K562 (cell line): ENCODE measurements around the gene KCNN4. TPM values are rescaled to one million over a fixed set of nuclear protein-coding genes. Genes with fewer than 3 reads are reported as not detected.

Source experiments
- ATAC-seq: fragments of 200-7000 bp; cut with Tn5 transposase; 3 replicates; pipeline ENCODE4 v1.9.1; 2020; ENCODE audit warnings: moderate library complexity
- BruUV-seq: library from RNA; stranded (reverse); fragments of 400-500 nt; replicated peaks from 2 replicates; lab custom pipeline; 2021; lab: Mats Ljungman, UMichigan
- CTCF ChIA-PET: fragments of 300-600 bp; formaldehyde crosslinking; extraction: SDS; loops from one replicate; lab custom pipeline; 2021; ENCODE audit warnings: low intra/inter-chr PET ratio; lab: Yijun Ruan, JAX
- POLR2A ChIA-PET: fragments of 300-600, 350-650 bp; sonication (Branson Sonifier 250); formaldehyde crosslinking; extraction: SDS; loops from one replicate; lab custom pipeline; 2021; ENCODE audit warnings: antibody characterized with exemption, inconsistent platforms; lab: Yijun Ruan, JAX
- DNase-seq, 4 experiments: peaks; one replicate each; pipeline versions ENCODE4 v3.0.0 to v3.0.0-alpha.2; 2011 to 2018; ENCODE audit warnings: low spot score in 3 of 4, mixed read lengths in 3 of 4; ENCODE audit errors: extremely low read depth in 1 of 4
- FAIRE-seq: peaks from 2 replicates; lab custom pipeline; 2011; peaks lifted over from hg19 to GRCh38; lab: Jason Lieb, UNC
- H2AFZ ChIP-seq: 2 replicates; pipeline ENCODE4 v1.6.0; 2011; ENCODE audit warnings: low read depth, low read length, control low read depth, inconsistent platforms
- H3K27ac ChIP-seq: fragments of 200-600 bp; 3 replicates; pipeline ENCODE4 v1.8.0; 2011; ENCODE audit warnings: low read depth, mild to moderate bottlenecking, control low read depth, inconsistent platforms, low read length, moderate library complexity, mixed read lengths; ENCODE audit errors: extremely low read depth
- H3K27me3 ChIP-seq, 2 experiments: fragments of 300-600 bp in 1 of 2; 2 replicates in 1 of 2; 3 replicates in 1 of 2; pipeline versions ENCODE4 v1.6.0 to v1.8.0; 2011; ENCODE audit warnings: inconsistent platforms in 2 of 2, low read length in 2 of 2, mild to moderate bottlenecking in 1 of 2, mixed read lengths in 1 of 2, moderate library complexity in 1 of 2; ENCODE audit not compliant: control insufficient read depth in 2 of 2, insufficient read depth in 2 of 2
- H3K36me3 ChIP-seq: fragments of 300-600 bp; 3 replicates; pipeline ENCODE4 v1.8.0; 2011; ENCODE audit warnings: mild to moderate bottlenecking, low read length, inconsistent platforms; ENCODE audit not compliant: control insufficient read depth, insufficient read depth
- H3K4me1 ChIP-seq, 2 experiments: fragments of 200-600 bp in 1 of 2; replicated peaks in 1 of 2; 2 replicates in 1 of 2; 3 replicates in 1 of 2; pipeline versions ENCODE4 v1.5.1 to v1.8.0; 2011; ENCODE audit warnings: inconsistent platforms in 2 of 2, low read length in 2 of 2, mild to moderate bottlenecking in 1 of 2, mixed read lengths in 1 of 2, moderate library complexity in 1 of 2; ENCODE audit not compliant: control insufficient read depth in 2 of 2, insufficient read depth in 2 of 2
- H3K4me2 ChIP-seq: 2 replicates; pipeline ENCODE4 v1.6.1; 2011; ENCODE audit warnings: low read length, control low read depth, inconsistent platforms, mixed read lengths; ENCODE audit not compliant: insufficient read depth
- H3K4me3 ChIP-seq: fragments of 200-600 bp; sonication (generic), shearing (Covaris generic); 2 replicates; pipeline ENCODE4 v1.5.1; 2016; ENCODE audit warnings: control low read depth, inconsistent platforms
- H3K79me2 ChIP-seq: fragments of 200-600 bp; 3 replicates; pipeline ENCODE4 v1.8.0; 2011; ENCODE audit warnings: low read length, inconsistent platforms; ENCODE audit not compliant: control insufficient read depth, insufficient read depth
- H3K9ac ChIP-seq, 2 experiments: 2 replicates each; pipeline versions ENCODE4 v1.6.0 to v1.6.1; 2011; ENCODE audit warnings: low read depth in 2 of 2, low read length in 2 of 2, control low read depth in 1 of 2, inconsistent platforms in 1 of 2, mild to moderate bottlenecking in 1 of 2, mixed read lengths in 1 of 2; ENCODE audit not compliant: insufficient read depth in 1 of 2
- H3K9me1 ChIP-seq: one replicate; pipeline ENCODE4 v1.6.0; 2011; ENCODE audit warnings: inconsistent platforms, mild to moderate bottlenecking, low read length, moderate library complexity; ENCODE audit not compliant: control insufficient read depth, insufficient read depth
- H3K9me3 ChIP-seq: replicated peaks from 2 replicates; pipeline ENCODE4 v1.5.1; 2011; ENCODE audit warnings: low read depth, low read length, inconsistent platforms; ENCODE audit not compliant: control insufficient read depth, insufficient read depth
- H4K20me1 ChIP-seq: replicated peaks from 2 replicates; pipeline ENCODE4 v1.6.1; 2011; ENCODE audit warnings: low read length, inconsistent platforms, mixed read lengths; ENCODE audit not compliant: control insufficient read depth, insufficient read depth
- BHLHE40 ChIP-seq: IDR thresholded peaks from 2 replicates; pipeline ENCODE4 v1.6.1; 2011; ENCODE audit warnings: low read length, improper control_type of control experiment
- EGR1 ChIP-seq: fragments of 450-650 bp; conservative IDR thresholded peaks from 2 replicates; pipeline ENCODE4 v1.6.1; 2017; ENCODE audit warnings: mild to moderate bottlenecking
- FOXK2 ChIP-seq, 2 experiments: fragments of 450-650 bp; IDR thresholded peaks in 1 of 2; conservative IDR thresholded peaks in 1 of 2; 2 replicates each; pipeline ENCODE4 v1.6.1; 2016; ENCODE audit warnings: low read depth in 2 of 2, mild to moderate bottlenecking in 1 of 2
- PRDM10 ChIP-seq: fragments of 450-650 bp; IDR thresholded peaks from 2 replicates; pipeline ENCODE4 v1.6.1; 2018; ENCODE audit not compliant: partially characterized antibody
- ZNF384 ChIP-seq: IDR thresholded peaks from 2 replicates; pipeline ENCODE4 v1.6.1; 2012; ENCODE audit warnings: low read depth, low read length, improper control_type of control experiment
- WGBS: fragments of 100-300 bp; shearing (Covaris generic); methylation state at CpG from one replicate; pipeline ENCODE4 v1.1.6; 2016; ENCODE audit warnings: low coverage, mixed read lengths; ENCODE audit not compliant: insufficient coverage; ENCODE audit errors: missing lambda C conversion rate; 5-methylcytosine and 5-hydroxymethylcytosine counted together
- in situ Hi-C: fragments of 300-500 bp; cut with MboI; formaldehyde crosslinking; loops from 4 replicates; pipeline ENCODE4 v1.15.0; 2018; ENCODE audit warnings: inconsistent platforms, mixed read lengths
- intact Hi-C: fragments of 100-400 bp; cut with micrococcal nuclease; formaldehyde crosslinking; loops from 2 replicates; pipeline ENCODE4 v1.14.2; 2022
- polyA plus RNA-seq, 8 experiments: library from polyadenylated mRNA; depleted of rRNA in 4 of 8; stranded (reverse) in 5 of 8; unstranded in 3 of 8; fragments of >200 nt; fragmentation: Nextera tagmentation in 2 of 8; fragmentation: Illumina TruSeq in 1 of 8; extraction: Ambion mirVana in 2 of 8; extraction: Trizol in 1 of 8; gene quantifications; 2 replicates each; pipeline versions ENCODE4 v1.2.1 to v1.2.3, GENCODE V29; 2011 to 2014; ENCODE audit warnings: inconsistent platforms in 1 of 8, missing spikeins in 1 of 8
- total RNA-seq, 7 experiments: library from RNA; depleted of rRNA in 6 of 7; stranded (reverse); fragments of >200 nt in 6 of 7; fragmentation: Illumina TruSeq in 2 of 7; extraction: Trizol in 2 of 7; gene quantifications; 2 replicates each; pipeline versions ENCODE4 v1.2.1 to v1.2.3, GENCODE V29; 2011 to 2021; ENCODE audit warnings: low replicate concordance in 1 of 7

KCNN4 gene
- total and polyA plus RNA-seq, 9 of the 15 experiments (the other 6 are each of a cell fraction or from before 2014, with no cell fraction given): 0.53 to 37.7 (median 25.9) TPM

GRCh38 chr19:43763473-43763939, 17.3 kb downstream of the KCNN4 start:
- Histone ChIP-seq H4K20me1 (no peaks in the 10 kb centered on the region), H3K4me1 (peaks cover 30 to 44% of the 10 kb centered on the region in 2 experiments), H3K36me3 (peaks cover 28% of the 10 kb centered on the region; the same call in 2 of the 3 replicates), H3K4me3 (no peak overlapping the region), H3K4me2 (no peak overlapping the region; the same call in 1 of the 2 replicates), H2AFZ (0 out of 2 replicates have a peak overlapping the region, but pooled peaks have one; percentile 19), H3K27me3 (no peaks in the 10 kb centered on the region), H3K9ac (peak overlapping the region; percentile 19 to 38; a peak in 1 of 4 replicates), H3K79me2 (no peaks in the 10 kb centered on the region), H3K27ac (peak overlapping the region; percentile 59; the same call in 2 of the 3 replicates), H3K9me1 (peaks cover 4% of the 10 kb centered on the region), H3K9me3 (no peaks in the 10 kb centered on the region)
- POLR2A ChIA-PET: interaction anchor here (0.6 to 6.3 kb wide), 7 partner anchors 9 to 222 kb away, joined by 3 to 50 read pairs (median 3); partner anchors contain the start of gene SMG9
- DNase-seq (peak in 1 of 4 experiments; percentile 38), FAIRE-seq (no peak), ATAC-seq (no peak)
- in situ Hi-C loops: no loop called here
- TF ChIP-seq EGR1 (peak; percentile 84), ZNF384 (peak; percentile 48; the same call in 1 of the 2 replicates), PRDM10 (peak; percentile 97), BHLHE40 (no peak), FOXK2 (conservative IDR thresholded peaks at IDR 0.05 in 1 of 2, IDR thresholded peaks at IDR 0.05 in 1 of 2; ENCODE audit: low read depth in 2 of 2) (peak in 1 of 2 experiments; percentile 44; a peak in 1 of 4 replicates)
- no TSS peak for BruUV-seq
- intact Hi-C loops: no loop called here
- CTCF ChIA-PET: no interaction called here
- 44% methylated on average over 3 of the region's 3 CpGs for WGBS
